Activated T-helper 9 cell treated with anti-CD3 and anti-CD28 coated beads, Interleukin-2, amount 50 U/mL, for 16 hours (primary cell): ENCODE results near the gene CSNK2B.

Experiments
- DNase-seq: peaks from one replicate; pipeline ENCODE4 v3.0.0-alpha.2; 2020; ENCODE audit warnings: low read depth

CSNK2B gene

DNA sequence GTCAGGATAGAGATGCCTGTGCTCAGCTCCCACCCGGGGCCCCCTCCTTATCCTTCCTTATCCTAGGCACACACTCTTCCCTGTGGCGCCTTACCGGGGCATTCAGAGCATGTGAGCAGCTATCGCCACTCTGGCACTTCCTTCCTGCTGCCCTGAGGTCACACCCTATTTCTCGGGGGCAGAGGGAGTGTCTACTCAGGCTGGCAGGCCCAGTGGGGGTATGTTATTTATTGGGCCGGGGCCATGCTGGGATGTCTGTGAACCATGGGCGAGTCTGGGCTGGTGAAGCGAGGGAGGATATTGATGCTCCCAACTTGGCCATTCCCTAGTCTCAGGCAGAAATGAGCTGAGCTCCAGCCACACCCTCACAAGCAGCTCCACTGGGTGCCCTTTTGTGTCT is 45.4 kb downstream of the CSNK2B start:
- no peak for DNase-seq

DNA sequence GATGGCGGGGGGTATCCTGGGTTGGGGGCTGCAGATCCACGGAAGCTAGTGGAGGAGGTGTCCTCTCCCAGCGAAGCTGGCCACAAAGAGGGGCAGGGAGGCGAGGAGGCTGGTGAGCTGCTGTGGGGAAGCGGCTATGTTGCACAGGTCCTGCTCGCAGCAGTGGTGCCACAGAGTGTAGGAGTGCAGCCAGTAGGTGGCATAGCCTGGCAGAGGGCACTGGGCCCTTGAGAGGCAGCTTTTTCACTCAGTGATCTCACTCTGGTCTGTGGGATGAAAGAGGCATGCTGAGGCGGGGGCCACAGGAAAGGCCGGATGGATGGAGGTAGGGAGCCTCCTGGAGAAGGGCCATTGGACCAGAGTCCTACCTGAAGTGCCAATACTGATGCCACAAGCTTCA is 46.4 kb downstream of the CSNK2B start:
- no peak for DNase-seq

DNA sequence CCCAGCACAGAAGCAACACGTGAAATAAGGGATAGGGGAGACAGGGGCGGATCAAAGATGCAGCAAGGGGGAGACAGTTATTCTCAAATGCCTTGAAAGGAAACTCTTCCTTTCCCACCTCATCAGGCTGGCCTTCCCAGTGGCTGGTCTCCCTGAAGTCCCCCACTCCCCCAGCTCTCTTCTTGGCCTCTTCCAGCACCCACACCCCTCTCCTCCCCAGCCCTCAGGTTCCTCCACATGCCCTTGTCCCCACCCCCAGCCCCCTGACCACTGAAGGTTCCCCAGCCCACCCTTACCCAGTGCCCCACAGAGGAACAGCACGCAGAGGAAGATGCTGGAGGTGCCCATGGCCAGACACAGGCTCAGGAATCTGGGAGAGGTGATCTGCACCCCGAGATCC is 47.6 kb downstream of the CSNK2B start:
- DNase-seq, result no peak

DNA sequence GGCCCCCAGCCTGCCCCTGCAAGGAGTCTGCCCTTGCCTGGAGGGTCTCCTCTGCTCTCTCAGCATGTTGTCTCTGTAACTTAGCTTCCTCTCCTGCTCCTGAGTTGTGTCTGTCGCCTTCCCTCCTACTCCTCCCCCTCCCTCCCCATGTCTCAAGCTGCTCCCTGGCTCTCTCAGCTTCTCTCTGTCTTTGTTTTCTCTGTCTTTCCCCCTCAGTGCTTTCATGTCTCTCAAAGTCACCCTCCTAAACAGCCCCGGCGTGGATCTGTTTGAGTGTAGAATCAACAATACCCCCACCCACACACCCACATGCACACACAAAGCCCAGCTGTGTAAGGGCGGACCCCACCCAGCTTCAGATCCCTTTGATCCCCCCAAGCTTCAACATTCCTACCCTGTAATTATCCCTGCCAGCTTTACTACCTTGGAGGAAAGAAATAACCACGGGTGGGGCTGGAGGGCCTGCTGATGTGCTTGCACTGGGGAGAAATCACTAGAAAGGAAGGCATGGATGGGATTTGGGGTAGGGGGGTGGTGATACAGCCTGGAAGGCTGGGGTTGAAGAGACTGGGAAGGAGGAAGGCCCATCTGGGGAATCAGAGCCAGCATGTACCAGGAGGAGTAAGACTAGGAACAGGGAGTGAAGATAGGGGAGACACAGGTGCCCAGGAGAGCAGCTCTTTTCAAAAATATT is 48.3 kb downstream of the CSNK2B start:
- no peak for DNase-seq

GRCh38 chr6:31715022-31715958 is 49.4 kb downstream of the CSNK2B start, which contains the start of gene LY6G6D:
Gene LY6G6D (plus strand): TSS chr6:31715348. CDS start chr6:31715356, 8 bp downstream.
- DNase-seq, result no peak

DNA sequence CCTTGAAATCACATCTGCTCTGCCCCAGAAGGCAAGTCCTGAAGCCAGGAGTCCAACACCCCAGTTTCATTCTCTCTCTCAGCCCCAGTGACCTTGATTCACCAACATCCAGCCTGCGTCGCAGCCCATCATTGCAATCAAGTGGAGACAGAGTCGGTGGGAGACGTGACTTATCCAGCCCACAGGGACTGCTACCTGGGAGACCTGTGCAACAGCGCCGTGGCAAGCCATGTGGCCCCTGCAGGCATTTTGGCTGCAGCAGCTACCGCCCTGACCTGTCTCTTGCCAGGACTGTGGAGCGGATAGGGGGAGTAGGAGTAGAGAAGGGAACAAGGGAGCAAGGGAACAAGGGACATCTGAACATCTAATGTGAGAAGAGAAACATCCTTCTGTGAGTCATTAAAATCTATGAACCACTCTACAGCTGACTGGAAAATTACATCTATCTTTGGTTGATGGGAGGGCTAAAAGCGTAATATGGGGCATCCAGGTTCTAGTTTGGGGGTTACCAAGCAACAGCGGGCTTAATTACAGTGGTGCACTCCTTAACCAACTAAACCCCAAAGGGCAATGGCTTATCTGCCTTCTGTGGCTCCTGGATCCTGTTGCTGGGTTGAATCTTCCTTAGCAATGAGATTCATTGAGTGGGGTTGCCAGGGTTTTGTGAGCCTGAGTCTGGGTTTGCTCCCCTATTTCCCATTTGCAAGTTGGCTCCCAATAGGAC is 51.8 kb downstream of the CSNK2B start:
- no peak for DNase-seq

DNA sequence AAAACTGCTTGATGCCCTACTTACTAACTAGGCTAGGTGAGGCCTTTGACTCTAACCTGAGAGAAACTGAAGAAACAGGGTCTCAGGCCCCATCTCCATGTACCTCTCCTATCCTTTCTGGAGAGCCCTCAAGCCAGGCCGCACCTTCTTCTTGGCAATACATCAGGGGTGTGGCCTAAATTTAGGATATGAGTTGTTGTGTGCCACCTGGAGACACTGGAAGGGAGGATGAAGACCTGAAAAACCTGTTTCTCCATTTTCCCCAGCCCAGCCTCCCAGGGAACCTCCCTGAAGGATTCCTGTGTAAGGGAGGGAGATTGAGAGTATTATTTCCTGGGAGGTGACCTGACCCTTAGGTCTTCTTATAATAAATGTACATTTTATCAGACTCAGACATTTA is 52.4 kb downstream of the CSNK2B start:
- DNase-seq, result no peak

DNA sequence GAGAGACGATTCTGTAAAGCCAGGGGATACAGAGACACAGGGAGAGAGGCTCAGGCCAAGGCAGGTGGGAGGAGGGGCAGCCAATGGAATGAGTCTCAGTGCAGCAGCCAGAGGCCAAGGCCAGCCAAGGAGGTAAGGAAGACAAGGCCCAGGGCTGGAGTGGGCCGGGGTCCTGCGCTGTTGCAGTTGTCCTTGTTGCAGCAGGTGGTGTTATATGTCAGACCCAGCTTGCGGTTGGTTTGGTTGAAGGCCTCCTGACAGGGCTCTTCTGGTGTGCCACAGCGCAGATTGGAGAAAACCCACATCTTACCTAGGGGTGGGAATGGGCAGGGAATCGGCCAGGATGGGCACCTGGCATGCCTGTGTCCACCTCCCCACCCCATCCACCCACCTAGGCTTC is 53.1 kb downstream of the CSNK2B start:
- DNase-seq, result no peak
